Activated CD8-positive, alpha-beta memory T cell treated with anti-CD3 and anti-CD28 coated beads, Interleukin-2, amount 50 U/mL, for 24 hours (primary cell): Measurements from ENCODE around the gene DRAXIN.

Source experiments
- DNase-seq: peaks from one replicate; pipeline ENCODE4 v3.0.0-alpha.2; 2020; ENCODE audit errors: extremely low read depth

Gene DRAXIN

GRCh38 chr1:11735854-11736745 is 44.6 kb downstream of the DRAXIN start, which contains the start of gene AGTRAP:
AGTRAP (plus strand) TSS chr1:11736136; CDS start chr1:11736209, 73 bp downstream.
- DNase-seq: peak; percentile 73

GRCh38 chr1:11736746-11737639 is 45.5 kb downstream of the DRAXIN start:
- DNase-seq: no peak

- DNase-seq: no peak
These were observed 46.6 kb downstream of the DRAXIN start for GRCh38 chr1:11738096-11738495.

- no peak for DNase-seq
These were observed 47.3 kb downstream of the DRAXIN start for GRCh38 chr1:11738783-11739182.

- DNase-seq: no peak
These were observed 49.0 kb downstream of the DRAXIN start for GRCh38 chr1:11740258-11741192.

GRCh38 chr1:11741482-11741881 is 50.0 kb downstream of the DRAXIN start:
- no peak for DNase-seq

GRCh38 chr1:11741919-11742558 is 50.5 kb downstream of the DRAXIN start:
- DNase-seq: no peak

- no peak for DNase-seq
These were observed 52.8 kb downstream of the DRAXIN start for GRCh38 chr1:11744287-11744686.

GRCh38 chr1:11746092-11746491 is 54.6 kb downstream of the DRAXIN start:
- DNase-seq: no peak

- DNase-seq: no peak
These were observed 55.4 kb downstream of the DRAXIN start for GRCh38 chr1:11746795-11747487.

- no peak for DNase-seq
These were observed 57.0 kb downstream of the DRAXIN start for GRCh38 chr1:11748294-11749202.

GRCh38 chr1:11749203-11749689 is 57.7 kb downstream of the DRAXIN start:
- no peak for DNase-seq

- no peak for DNase-seq
These were observed 58.5 kb downstream of the DRAXIN start for GRCh38 chr1:11749996-11750395.

GRCh38 chr1:11751087-11751486 is 59.6 kb downstream of the DRAXIN start:
- DNase-seq: no peak

- DNase-seq: no peak
These were observed 61.0 kb downstream of the DRAXIN start for GRCh38 chr1:11752359-11753088.

GRCh38 chr1:11753555-11754208 is 62.2 kb downstream of the DRAXIN start:
- no peak for DNase-seq

GRCh38 chr1:11757047-11757446 is 65.5 kb downstream of the DRAXIN start:
- DNase-seq: no peak

- DNase-seq: no peak
These were observed 68.3 kb downstream of the DRAXIN start for GRCh38 chr1:11759791-11760190.
